Measurements from ENCODE around the gene EHBP1L1.

DNA sequence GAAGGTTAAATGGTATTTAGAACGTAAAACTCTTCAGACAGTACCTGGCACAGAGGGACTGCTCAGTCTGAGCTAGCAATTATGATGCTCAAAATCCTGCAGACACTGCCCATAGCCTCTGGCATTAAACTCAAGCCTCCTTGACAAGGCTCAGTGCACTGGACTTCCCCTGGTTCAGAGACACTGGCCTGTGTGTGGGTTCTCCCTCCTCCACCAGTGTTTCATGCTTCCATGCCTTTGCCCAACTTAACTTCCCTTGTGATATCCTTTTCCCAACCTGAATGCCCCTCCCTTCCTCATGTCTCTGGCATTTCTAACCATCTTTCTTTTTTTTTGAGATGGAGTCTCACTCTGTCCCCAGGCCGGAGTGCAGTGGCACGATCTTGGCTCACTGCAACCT is 26.8 kb upstream of the EHBP1L1 start:
- TF ChIP-seq, protein P1, sequence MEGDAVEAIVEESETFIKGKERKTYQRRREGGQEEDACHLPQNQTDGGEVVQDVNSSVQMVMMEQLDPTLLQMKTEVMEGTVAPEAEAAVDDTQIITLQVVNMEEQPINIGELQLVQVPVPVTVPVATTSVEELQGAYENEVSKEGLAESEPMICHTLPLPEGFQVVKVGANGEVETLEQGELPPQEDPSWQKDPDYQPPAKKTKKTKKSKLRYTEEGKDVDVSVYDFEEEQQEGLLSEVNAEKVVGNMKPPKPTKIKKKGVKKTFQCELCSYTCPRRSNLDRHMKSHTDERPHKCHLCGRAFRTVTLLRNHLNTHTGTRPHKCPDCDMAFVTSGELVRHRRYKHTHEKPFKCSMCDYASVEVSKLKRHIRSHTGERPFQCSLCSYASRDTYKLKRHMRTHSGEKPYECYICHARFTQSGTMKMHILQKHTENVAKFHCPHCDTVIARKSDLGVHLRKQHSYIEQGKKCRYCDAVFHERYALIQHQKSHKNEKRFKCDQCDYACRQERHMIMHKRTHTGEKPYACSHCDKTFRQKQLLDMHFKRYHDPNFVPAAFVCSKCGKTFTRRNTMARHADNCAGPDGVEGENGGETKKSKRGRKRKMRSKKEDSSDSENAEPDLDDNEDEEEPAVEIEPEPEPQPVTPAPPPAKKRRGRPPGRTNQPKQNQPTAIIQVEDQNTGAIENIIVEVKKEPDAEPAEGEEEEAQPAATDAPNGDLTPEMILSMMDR (IDR thresholded peaks at IDR 0.05) = no peak
- TF ChIP-seq EZH2phosphoT487 (IDR thresholded peaks at IDR 0.05) (no peak), EZH2 (IDR thresholded peaks at IDR 0.05) (no peak)

All from neural progenitor cell (in vitro differentiated cells).